Measurements from ENCODE around the gene RSAD2.

DNA sequence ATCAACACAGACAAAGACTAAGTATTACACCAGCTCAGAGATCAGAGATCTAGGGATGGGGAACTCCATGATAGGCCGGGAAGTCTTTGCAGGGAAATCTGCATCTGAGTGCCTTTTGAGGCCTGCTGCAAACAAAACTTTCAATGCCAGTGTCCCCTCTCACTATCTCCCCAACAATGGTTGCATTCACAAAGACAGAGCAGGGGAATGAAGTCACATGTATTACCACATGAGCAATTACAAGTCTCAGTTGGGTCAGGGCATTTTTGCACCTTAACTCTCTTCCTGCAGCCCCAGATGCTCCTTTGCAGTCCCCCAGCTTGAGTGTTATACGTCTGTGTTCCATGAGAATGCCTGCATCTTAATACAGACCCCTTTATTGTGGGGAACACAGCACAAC lies 37.8 kb downstream of the RSAD2 start:
- TF ChIP-seq, protein P1, sequence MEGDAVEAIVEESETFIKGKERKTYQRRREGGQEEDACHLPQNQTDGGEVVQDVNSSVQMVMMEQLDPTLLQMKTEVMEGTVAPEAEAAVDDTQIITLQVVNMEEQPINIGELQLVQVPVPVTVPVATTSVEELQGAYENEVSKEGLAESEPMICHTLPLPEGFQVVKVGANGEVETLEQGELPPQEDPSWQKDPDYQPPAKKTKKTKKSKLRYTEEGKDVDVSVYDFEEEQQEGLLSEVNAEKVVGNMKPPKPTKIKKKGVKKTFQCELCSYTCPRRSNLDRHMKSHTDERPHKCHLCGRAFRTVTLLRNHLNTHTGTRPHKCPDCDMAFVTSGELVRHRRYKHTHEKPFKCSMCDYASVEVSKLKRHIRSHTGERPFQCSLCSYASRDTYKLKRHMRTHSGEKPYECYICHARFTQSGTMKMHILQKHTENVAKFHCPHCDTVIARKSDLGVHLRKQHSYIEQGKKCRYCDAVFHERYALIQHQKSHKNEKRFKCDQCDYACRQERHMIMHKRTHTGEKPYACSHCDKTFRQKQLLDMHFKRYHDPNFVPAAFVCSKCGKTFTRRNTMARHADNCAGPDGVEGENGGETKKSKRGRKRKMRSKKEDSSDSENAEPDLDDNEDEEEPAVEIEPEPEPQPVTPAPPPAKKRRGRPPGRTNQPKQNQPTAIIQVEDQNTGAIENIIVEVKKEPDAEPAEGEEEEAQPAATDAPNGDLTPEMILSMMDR (IDR thresholded peaks at IDR 0.05) = no peak
- TF ChIP-seq POLR2A (IDR thresholded peaks at IDR 0.05) (no peak), POLR2AphosphoS5 (IDR thresholded peaks at IDR 0.05) (no peak)
